HG02840 (cell line): ENCODE data around the gene ZNF783.

Experiments used
- ATAC-seq: cut with Tn5 transposase; IDR thresholded peaks from one replicate; pipeline ENCODE4 v1.9.1; 2021; ENCODE audit warnings: mild to moderate bottlenecking, moderate library complexity, moderate number of reproducible peaks; ENCODE audit not compliant: unreplicated experiment, low FRiP score

The ZNF783 gene

DNA sequence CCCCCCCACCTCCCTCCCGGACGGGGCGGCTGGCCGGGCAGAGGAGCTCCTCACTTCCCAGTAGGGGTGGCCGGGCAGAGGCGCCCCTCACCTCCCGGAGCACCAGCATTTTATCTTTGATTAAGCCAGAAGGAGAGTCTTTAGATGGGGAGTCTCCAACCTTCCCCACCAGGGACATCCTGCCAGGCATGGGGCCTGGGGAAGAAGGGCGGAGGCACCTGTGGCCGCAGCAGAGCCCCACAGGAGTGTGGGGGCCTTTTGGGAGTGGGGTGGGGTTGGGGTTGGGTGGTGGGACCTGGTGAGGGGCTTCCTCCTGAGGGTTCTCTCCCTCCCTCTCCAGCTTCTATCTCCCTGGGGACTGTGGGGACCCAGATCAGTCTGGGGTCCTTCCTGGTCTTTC is 18.2 kb downstream of the ZNF783 start:
- no peak for ATAC-seq

DNA sequence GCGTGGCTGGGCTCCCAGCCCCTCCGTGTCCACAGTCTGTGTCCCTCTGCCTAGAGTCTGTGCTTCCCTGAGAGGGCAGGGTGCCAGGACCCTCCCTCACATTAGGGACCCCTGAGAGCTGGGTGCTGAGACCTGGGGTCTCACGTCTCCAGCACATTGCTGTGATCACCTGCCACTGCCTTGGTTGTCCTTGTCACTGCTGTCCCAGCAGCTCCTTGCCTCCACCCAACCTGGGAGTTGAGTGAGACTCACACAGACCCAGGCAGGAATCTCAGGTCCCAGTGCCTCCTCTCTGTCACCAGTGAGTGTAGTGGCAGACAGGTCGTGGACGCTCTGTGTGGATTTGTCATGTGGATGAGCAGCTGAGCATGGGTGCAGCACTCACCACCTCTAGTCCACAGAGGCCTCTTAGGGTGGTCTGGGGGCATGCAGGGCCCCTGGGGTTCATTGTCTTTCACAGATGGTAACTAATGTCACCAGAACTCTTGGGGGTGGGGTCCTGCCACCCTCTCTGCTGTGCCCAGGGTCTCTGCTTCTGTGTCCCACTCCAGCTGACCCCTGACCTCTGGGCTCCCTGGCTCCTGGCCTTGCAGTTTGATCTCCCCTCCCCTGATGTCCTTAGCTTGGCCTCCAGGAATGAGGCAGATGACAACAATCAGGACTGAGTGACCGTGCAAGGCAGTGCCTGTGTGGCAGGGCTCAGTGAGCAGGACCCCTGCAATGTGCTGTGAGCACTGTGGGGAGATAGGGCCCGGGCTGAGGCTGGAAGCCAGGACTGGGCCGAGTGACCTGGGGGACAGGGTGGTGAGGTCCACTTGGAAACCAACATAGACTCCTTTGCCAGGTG is 18.9 kb downstream of the ZNF783 start:
- ATAC-seq, result no peak

DNA sequence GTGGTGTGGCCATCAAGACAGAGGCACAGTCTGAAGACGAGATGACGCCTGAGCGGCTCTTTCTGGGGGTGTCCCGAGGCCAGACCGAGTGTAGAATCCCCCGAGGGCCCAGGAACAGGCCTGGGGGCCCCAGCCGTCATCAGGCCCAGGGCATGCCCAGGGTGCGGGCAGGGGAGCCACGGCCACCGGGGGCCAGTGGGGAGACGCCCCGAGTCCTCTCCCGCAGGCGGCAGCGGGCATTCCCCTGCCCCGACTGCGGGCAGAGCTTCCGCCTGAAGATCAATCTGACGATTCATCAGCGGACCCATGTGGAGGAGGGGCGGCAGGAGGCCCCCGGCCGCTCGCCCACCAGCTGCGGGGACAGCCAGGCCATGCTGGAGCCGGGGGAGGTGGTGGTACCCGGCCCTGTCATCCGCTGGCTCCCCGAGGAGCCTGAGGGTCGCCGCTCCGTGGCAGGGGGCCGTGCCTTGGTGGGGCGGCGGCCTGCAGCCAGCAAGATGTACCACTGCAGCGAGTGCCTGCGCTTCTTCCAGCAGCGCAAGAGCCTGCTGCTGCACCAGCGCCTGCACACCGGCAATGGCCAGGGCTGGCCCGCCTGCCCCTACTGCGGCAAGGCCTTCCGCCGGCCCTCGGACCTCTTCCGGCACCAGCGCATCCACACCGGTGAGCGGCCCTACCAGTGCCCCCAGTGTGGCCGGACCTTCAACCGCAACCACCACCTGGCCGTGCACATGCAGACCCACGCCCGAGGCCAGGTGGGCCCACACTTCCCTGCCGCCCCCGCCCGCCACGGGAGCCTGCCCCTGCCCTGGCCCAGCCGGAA is 19.7 kb downstream of the ZNF783 start:
- no peak for ATAC-seq

DNA sequence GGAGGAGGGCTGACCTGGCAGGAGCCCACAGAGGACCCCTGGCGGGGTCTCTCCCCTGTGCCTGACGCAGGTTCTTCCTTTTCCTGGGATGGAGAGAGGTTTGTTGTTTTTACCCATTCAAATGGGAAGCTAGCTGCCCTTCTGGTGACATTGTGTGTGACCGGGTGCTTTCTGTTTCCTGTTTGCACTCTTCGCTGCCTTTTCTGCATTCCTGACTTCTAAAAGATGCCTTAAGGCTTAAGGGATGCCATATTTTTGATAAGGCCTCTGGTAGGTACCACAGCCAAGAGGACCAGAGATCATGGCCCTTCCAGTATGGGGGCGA is 20.3 kb downstream of the ZNF783 start:
- no peak for ATAC-seq

DNA sequence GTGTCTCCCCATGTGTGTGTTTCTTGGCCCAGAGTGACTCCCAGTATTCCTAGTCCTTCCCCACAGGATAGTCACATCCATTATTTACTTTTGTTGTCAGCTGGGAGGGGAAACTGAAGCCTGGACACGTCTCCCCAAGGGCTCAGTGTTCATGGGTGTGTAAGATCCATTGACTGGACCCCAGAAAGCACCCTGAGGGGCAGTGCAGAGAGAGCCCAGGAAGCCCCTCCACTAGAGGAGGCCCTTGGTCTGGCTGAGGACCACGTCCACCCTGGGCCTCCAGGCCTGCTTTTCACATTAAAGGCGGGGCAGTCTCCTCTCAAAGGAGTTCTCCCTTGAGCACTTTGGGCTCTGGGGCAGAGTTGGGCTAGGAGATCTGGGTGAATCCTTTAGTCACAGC is 21.3 kb downstream of the ZNF783 start:
- no peak for ATAC-seq

DNA sequence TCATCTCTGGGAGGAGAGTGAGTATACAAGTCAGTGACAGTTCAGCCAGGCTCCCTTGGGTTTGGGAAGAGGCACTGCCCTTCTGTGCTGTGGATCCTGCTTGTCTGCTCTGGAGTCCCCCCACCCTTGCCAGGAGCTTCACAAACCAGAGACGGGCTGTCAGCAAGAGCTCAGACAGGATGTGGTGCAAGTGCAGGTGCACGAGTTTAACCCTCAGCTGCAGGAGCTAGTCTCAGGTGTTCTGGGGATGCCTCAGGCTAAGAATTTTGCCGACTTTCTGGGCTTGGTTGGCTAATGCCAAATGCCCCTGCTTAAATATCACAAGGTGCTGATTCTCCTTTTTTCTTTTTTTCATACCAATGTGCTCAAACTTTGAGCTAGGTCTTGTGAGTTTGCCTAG is 22.3 kb downstream of the ZNF783 start:
- ATAC-seq, result no peak

DNA sequence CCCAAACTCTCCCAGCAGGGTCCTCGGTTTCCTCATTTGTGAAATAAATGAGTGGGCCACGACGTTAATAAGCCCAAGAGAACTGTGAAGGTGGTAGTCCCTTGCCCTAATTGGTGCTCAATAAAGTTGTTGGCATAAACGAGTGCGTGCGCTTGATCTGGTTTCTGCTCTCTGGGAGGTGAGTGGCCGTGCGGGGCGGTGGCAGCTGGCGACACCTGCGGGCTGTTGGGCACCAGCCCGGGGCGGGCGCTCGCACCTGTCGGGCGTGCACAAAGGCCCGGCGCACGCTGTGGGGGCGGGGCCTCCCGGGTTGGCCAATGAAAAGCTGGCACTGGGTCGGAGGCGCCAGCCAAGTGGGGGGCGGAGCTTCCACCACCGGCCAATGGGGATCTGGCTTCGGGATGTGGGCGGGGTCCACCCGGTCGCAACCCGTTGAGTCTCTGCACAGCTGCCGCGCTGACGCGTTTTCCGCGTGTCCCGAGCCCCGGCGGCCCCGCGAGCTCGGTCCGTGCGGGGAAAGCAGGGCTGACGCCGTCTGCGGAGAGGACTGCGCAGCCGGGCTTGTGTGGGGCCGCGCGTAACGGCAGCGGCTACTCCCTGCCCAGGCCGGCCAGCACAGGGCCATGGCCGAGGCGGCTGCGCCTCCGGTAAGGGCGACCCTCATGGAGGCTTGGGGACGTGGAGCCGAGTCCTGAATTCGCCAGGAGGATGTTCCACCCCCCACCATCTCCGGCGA is 23.0 kb downstream of the ZNF783 start:
- ATAC-seq, result peak; percentile 96

DNA sequence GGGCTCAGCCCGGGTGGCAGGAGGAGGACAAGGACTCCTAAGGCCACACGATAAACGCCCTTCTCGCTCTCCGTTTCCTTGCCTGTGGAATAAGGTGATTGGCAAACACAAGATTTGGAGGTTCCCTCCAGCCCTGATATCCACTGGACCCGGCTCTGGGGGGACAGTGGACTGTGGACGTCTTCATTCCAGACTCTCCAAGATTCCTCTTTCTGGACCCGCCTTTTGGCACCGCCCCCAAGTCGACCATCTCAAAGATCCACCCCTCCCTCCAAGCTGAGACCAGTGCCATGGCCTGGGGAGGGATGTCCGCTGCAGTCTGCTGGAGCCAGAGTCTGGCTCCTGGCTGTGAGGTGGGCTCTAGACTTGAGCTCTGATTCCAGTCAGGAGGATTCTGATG is 23.6 kb downstream of the ZNF783 start:
- ATAC-seq, result no peak

DNA sequence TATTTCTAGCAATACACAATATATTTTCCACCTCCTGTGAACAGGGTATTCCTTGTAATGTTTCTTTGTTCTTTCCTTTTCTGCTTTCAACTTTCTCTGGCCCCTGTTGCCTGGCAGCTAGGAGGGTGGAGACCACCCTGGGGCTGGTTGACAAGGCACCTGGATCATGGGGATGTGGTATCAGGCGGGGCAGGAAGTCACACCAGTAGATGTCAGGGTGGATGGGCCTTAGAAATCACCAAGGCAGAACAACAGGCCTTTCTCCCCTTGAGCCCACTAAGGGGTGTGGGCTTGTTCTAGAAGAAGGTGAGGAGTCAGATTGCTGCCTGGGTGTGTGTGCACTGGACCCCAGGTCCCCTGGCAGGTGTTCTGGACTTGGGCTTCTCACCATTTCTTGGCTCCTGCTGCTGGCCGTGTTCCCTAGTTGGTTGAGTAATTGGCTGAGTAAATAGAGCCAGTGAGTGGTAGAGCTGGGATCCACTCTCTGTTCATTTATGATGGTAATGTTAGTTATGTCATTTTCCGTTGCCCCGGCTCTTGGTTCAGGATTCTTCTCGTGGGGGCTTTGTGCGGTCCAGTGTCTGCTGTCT is 24.9 kb downstream of the ZNF783 start:
- no peak for ATAC-seq

DNA sequence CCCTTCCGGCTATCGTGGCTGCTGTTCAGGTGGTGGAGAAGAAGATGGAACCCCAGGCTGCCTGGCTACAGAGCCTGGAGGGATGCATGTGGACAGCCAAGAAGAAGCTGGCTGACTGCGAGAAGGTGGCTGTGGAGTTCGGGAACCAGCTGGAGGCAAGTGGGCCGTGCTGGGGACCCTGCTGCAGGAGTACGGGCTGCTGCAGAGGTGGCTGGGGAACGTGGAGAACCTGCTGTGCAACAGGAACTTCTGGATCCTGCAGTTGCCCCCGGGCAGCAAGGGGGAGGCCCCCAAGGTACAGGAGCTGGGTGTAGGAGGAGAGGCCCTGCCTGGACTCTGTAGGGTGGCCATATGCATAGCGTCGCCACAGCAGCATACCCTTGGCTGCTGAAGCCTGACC is 25.6 kb downstream of the ZNF783 start:
- no peak for ATAC-seq

DNA sequence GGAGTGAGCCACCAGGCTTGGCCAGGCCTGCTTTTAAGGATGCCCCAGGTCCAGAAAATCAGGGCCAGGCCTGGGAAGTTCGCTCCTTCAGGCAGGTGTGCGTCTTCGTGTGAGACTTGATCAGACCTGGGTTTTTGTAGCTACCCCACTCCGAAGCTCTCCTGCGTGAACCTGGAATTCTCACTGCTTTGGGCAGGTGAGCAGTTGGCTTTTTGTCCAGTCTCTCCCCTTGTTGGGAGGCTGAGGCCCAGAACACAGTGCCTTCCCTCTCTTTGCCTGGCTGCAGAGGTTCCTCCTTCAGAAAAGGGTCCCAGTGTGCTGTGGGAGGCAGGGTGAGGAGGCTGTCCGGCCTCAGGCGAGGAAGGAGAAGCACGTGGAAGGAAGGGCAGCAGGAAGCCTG is 27.3 kb downstream of the ZNF783 start:
- no peak for ATAC-seq

DNA sequence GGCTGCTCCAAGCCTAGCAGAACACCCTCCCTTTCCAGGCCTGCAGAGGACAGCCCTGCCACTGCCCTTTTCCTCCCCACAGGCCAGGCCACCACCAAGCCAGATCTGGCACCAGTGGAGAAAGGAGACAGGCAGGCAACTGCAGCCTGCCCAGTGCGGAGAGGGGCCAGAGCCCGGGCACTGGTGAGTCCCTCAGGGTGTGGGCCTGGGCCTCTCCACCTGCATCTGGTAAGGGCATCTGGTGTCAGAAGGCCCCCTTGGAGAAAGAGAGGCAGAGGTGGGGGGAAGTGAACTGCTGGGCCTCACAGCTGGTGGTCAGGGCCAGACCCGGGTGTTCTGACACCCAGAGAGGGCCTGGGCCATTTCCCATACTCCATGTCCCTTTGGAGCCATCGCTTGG is 27.9 kb downstream of the ZNF783 start:
- ATAC-seq, result no peak

DNA sequence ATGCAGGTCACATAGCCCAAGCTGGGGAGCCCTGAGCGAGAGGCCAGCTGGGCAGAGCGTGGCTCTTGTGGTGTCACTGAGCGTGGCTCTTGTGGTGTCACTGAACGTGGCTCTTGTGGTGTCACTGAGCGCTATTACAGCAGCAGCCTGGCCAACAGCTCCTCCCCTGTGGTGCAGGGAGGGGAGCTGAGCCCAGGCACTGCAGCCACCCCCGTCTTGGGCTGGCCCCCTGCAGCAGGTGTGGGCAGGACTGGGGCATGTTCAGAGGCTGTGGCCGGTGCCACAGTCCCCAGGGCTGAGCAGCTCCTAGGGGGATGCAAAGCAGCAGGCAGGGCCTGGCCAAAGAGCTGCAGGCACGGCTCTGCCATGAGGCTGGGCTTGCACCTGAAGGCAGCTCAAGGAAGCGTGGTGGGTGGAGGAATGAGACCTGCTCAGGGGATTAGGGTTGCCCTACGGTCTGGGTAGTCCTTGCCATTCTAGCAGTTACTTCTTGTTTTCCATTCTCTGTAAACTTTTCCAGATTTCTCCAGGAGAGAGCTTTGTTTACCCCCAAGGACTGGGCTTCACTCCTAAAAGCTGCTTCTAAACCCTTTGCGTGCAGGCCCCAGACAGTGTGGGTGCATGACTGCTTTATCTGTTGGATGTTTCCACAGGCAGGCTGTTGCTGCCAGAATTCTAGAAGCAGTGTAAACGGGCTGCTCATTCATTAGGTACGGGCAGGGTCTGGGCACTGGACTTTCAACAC is 29.2 kb downstream of the ZNF783 start:
- no peak for ATAC-seq

DNA sequence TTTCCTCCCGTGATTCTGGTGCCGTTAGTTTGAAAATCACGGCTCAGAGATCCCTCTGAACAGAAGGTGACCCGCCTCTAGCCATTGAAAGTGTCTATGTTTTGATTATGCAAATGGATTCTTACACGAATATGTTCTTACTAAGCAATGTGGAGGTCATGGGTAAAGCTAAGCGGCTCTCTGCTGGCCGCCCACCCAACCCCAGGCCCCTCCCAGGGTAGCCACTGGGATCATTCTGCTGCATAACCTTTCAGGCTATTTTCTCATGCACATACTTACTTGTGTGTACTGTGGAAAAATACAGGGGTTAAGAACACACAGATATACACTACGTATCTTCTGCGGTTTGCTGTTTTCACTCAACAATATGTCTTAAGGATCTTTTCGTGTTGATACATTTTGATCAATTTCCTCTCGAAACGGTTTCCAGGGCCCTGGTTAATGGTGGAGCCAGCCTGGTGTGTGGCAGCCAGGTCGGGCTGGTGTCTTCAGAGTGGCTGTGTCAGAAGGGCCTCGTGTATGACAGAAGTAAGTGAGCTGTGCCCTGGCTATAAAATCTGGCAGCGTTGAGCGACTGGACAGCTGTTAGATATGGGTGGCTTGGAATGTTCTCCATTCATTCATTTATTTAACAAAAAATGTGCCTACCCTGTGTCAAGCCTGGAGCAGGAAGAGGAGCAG is 29.9 kb downstream of the ZNF783 start:
- ATAC-seq, result no peak

DNA sequence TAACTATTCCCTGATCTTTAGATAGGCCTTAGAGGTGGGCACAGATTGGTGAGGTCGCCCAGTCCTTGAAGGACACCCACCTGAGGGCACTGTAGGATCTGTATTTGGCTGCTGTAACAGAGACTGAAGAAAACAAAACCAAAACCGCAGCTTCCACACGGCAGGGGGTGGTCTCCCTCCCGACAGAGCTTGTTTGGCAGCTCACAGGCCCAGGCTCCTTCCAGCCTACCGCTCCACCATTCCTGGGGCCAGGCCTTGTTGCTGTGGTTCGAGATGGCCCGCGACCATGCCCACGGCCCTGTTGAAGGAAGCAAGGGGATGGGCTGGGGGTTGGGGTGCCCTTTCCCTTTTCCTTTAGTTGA is 30.4 kb downstream of the ZNF783 start:
- ATAC-seq, result no peak

DNA sequence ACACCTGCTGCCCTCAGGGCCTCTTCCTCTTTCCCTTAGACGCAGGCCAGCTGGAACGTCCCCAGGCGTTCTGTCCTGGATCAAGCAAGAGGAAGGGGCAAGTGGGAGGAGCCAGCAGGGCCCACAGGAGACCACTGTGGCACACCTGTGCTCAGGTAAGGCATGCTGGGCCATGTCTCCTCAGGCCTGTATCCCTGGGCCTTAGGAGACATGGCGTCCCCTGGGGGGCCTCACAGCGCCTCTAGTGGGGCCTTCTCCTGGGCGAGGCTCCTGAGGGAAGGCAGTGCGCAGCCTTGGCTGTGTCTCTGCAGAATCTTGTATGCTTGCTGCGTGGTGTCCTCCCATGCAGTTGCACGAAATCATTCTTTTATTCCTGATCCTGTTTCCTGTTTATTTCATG is 31.3 kb downstream of the ZNF783 start:
- ATAC-seq, result no peak

DNA sequence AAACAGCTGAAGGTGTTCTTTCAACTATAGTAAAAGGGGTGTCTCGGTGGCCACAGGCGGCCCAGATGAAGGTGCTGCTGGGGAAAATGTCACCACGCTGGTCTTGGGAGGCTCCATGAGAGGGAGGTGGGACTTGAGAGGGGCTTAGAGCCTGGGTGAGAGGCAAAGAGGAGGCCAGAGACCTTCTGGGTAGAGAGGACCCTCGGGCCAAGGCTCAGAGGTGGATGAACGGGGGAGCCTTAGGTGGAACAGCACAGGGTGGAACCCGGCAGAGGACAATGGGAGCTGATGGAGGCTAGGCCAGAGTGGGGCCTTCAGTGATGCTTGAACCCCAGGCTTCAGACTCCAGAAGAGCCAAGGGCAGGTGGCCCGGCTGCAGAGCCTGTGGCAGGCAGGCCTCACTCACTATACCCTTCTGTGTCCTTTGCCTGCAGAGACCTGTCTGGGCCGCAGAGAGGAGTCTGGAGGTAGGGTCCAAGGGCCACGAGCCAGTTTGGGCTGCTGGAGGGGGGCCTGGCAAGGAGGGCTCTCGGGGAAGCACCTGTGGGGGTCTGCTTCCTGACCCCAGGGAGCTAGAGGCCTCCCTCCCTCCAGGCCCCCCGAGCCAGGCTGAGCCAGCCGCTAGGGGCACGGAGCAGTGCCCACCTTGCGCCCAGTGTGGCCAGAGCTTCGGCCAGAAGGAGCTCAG is 32.1 kb downstream of the ZNF783 start:
- ATAC-seq, result no peak

DNA sequence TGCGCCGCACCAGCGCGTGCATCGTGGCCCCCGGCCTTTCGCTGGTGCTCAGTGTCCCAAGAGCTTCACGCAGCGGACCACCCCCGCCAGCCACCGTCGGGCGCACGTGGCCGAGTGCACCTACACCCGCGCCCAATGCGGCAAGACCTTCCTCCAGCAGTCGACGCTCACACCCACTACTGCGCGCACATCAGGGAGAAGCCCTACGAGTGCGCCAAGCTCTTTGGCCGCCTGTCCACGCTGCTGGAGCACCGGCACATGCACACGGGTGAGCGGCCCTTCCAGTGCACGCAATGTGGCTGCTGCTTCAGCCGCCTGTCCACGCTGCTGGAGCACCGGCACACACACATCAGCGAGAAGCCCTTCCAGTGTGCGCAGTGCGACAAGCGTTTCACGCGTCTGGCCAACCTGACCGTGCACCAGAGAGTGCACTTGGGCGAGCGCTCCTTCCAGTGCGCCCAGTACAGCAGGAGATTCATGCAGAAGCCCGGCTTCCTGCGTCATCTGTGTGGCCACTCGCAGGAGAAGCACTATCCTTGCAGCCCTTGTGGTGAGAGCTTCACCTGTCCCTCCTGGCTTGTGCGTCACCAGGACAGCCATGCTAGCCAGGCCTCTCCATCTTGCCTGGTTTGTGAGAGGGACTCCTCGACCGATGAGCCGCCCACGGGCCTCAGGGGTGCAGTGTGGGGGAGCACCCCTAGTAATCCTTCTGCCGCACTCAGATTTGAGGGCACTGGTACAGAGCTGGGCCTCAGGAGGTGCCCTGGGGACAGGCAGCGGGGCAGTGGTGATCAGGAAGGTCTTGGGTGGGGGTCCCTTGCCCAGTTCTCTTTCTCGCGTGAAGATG is 32.9 kb downstream of the ZNF783 start:
- no peak for ATAC-seq
